ENCODE data around the gene CLDN10. TPM values are rescaled to one million over a fixed set of nuclear protein-coding genes. Genes with fewer than 3 reads are reported as not detected.

CLDN10 gene
- 2.8 and 3.0 TPM in 2 replicates for total RNA-seq
- long read RNA-seq, transcript CLDN10-201 (5 exons, 949 nt), result major isoform, 9 of 10 reads
- long read RNA-seq, partial matches to known transcripts, result 1 of 10 reads
- long read RNA-seq, other reads (novel, unspliced or antisense), result 0 of 10 reads

- TF ChIP-seq CTCF (IDR thresholded peaks at IDR 0.05; ENCODE audit: unreplicated experiment), result peak; percentile 67
- no peaks in the 10 kb centered on the region for H3K9me3 Mint-ChIP-seq (ENCODE audit: low read depth)
- peaks cover 14% of the 10 kb centered on the region for H3K4me1 Mint-ChIP-seq (ENCODE audit: low read depth)
- peak within 1 kb of the TSS; percentile 70 for H3K4me3 Mint-ChIP-seq (ENCODE audit: low read depth)
- no peak within 1 kb of the TSS for H3K27ac Mint-ChIP-seq
- no peaks in the 10 kb centered on the region for H3K36me3 Mint-ChIP-seq (ENCODE audit: insufficient read depth)
- H3K27me3 Mint-ChIP-seq, result peaks cover 57% of the 10 kb centered on the region
- peak; percentile 60 for DNase-seq (ENCODE audit: low spot score, unreplicated experiment)
Measured at GRCh38 chr13:95552539-95553441, at the start of gene CLDN10. Gene CLDN10 (plus strand): TSS chr13:95552720. CDS start chr13:95552754, 34 bp downstream.

- no peak overlapping the region for H3K27ac Mint-ChIP-seq
- peaks cover 2% of the 10 kb centered on the region for H3K4me1 Mint-ChIP-seq (ENCODE audit: low read depth)
- H3K9me3 Mint-ChIP-seq (ENCODE audit: low read depth), result peaks cover 15% of the 10 kb centered on the region
- DNase-seq (ENCODE audit: low spot score, unreplicated experiment), result no peak
- no peak overlapping the region for H3K4me3 Mint-ChIP-seq (ENCODE audit: low read depth)
- no peaks in the 10 kb centered on the region for H3K27me3 Mint-ChIP-seq
- H3K36me3 Mint-ChIP-seq (ENCODE audit: insufficient read depth), result peaks cover 1% of the 10 kb centered on the region
- no peak for TF ChIP-seq CTCF (IDR thresholded peaks at IDR 0.05; ENCODE audit: unreplicated experiment)
Measured at GRCh38 chr13:95503662-95504061, 48.9 kb upstream of the CLDN10 start.

- Mint-ChIP-seq H3K4me1 (ENCODE audit: low read depth) (peaks cover 2% of the 10 kb centered on the region), H3K4me3 (ENCODE audit: low read depth) (no peak overlapping the region), H3K9me3 (ENCODE audit: low read depth) (peaks cover 13% of the 10 kb centered on the region), H3K27me3 (no peaks in the 10 kb centered on the region), H3K36me3 (ENCODE audit: insufficient read depth) (peaks cover 1% of the 10 kb centered on the region), H3K27ac (no peak overlapping the region)
- TF ChIP-seq CTCF (IDR thresholded peaks at IDR 0.05; ENCODE audit: unreplicated experiment), result no peak
- DNase-seq (ENCODE audit: low spot score, unreplicated experiment), result no peak
Measured at GRCh38 chr13:95505265-95505664, 47.3 kb upstream of the CLDN10 start.

GRCh38 chr13:95505986-95506385, 46.5 kb upstream of the CLDN10 start:
- no peak for TF ChIP-seq CTCF (IDR thresholded peaks at IDR 0.05; ENCODE audit: unreplicated experiment)
- H3K4me3 Mint-ChIP-seq (ENCODE audit: low read depth), result no peak overlapping the region
- H3K9me3 Mint-ChIP-seq (ENCODE audit: low read depth), result peaks cover 7% of the 10 kb centered on the region
- no peaks in the 10 kb centered on the region for H3K36me3 Mint-ChIP-seq (ENCODE audit: insufficient read depth)
- no peak overlapping the region for H3K27ac Mint-ChIP-seq
- peaks cover 2% of the 10 kb centered on the region for H3K4me1 Mint-ChIP-seq (ENCODE audit: low read depth)
- no peaks in the 10 kb centered on the region for H3K27me3 Mint-ChIP-seq
- DNase-seq (ENCODE audit: low spot score, unreplicated experiment), result no peak

- no peak for TF ChIP-seq CTCF (IDR thresholded peaks at IDR 0.05; ENCODE audit: unreplicated experiment)
- H3K4me1 Mint-ChIP-seq (ENCODE audit: low read depth), result peaks cover 2% of the 10 kb centered on the region
- no peak for DNase-seq (ENCODE audit: low spot score, unreplicated experiment)
- H3K9me3 Mint-ChIP-seq (ENCODE audit: low read depth), result no peaks in the 10 kb centered on the region
- no peak overlapping the region for H3K4me3 Mint-ChIP-seq (ENCODE audit: low read depth)
- H3K27me3 Mint-ChIP-seq, result no peaks in the 10 kb centered on the region
- H3K36me3 Mint-ChIP-seq (ENCODE audit: insufficient read depth), result no peaks in the 10 kb centered on the region
- H3K27ac Mint-ChIP-seq, result no peak overlapping the region
Measured at GRCh38 chr13:95507991-95508390, 44.5 kb upstream of the CLDN10 start.

Data from progenitor cell of endocrine pancreas (in vitro differentiated cells).